GM15510 (cell line): Measurements from ENCODE around the gene NCKAP5.

Source experiments
- POLR2A ChIP-seq: IDR thresholded peaks from 3 replicates; pipeline ENCODE4 v1.6.1; 2011; ENCODE audit warnings: borderline replicate concordance; ENCODE audit not compliant: insufficient read length; ENCODE audit errors: extremely low read depth

NCKAP5 gene

DNA sequence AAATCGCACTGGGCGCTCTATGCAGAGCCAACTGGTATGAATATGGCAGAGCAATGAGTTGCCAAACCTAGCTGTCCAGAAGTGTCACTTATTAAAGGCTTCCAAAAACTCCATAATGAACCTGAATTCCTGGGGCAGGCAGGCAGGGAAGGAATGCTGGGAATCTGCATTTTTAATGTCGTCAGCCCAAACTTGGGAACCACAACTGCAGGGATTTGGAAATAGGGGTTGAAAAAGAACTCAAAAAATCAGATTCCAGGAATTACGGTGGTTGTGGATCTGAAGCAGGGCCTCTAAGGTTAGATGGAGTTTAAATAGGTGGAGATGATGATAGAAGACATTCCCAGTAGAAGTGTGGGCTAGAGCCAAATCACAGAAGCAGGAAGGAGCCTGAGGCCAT is 15.0 kb downstream of the NCKAP5 start:
- no peak for TF ChIP-seq POLR2A

DNA sequence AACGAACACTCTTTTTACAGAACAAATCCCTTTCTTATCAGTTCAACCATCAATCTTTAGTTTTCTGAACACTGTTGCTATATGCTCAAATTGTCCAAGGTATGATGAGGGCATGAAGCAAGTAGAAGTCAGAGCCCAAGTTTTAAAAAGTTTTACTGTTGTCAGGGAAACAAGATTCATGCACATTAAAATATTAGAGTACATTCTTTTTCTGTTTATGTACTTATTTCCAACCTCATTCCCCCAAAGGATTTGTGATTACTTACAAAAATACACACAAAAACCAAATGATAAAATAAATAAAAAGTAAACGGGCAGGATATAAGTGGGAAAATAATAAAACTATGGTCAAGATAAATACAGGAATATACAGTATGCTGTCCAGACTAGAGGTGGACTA is 15.4 kb downstream of the NCKAP5 start:
- TF ChIP-seq POLR2A, result no peak

DNA sequence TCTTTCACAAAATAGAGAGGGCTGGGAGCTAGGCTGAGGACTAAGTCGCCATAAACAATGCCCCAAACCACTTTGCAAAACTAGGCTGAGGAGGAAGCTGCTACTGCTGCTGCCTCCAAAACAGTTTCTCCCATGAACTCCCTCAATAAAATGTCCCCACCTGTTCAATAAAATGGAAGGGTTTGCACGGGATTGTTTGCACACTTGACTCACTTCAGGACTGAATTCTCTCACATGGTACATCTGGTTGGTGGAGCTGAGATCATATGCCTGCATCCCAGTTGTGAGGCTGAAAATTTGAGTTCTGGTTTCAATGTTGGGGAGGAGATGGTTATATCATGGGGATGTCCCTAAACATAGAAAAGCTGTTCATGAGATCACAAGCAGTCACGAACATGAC is 26.5 kb downstream of the NCKAP5 start:
- TF ChIP-seq POLR2A, result no peak

DNA sequence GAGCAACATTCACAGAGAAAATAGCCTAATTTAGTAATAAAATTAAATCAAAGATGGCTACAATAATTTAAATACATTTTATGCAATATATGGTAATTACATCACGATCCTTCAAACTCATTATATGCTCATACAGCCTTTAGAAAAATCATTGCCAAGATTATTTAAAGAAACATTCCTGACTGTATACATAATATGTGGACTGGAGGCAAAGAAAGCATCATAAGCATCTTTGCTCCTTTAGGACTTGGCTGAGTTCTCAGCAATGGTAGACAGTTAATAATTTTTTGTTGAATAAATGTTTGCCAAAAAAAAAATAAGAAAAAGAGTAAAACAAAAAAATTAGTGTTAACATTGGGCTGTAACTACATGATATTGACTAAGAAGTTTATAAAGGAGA is 26.9 kb downstream of the NCKAP5 start:
- no peak for TF ChIP-seq POLR2A

DNA sequence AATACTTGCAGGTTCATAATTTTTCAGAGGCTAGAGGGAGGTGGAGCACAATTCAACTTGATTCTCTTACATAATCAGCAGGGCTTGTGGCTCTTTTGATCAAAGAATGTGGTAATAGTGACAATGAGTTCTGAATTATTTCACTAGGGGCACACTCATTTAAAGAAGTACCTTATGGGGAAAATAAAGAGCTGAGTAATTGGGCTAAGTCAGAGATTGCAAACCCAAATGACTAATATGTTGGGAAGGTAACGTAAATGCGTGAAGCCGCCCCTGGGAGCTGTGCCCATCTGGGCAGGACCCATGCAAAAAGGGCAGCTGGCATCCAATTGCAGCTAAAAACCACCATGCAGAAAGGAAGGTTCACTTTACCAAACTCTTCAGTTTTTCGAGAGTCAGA is 35.3 kb downstream of the NCKAP5 start:
- no peak for TF ChIP-seq POLR2A

DNA sequence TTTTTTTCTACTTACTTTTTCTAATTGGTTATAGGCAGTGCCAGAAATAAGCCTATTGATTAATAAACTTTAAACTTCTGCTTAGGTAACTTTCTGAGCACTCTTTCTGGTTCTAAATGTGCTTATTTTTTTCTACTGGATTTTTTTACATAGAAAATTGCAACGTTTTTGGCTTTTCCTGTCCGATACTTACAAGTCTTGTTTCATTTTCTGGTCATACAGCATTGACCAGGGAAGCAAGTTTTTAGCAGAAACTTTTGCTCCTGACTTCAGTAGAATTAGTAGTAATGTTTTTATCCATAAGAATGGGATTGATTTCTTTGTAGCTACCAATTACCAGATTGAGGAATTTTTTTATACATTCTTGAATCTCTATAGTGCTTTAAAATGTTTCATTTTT is 36.9 kb downstream of the NCKAP5 start:
- TF ChIP-seq POLR2A, result no peak

GRCh38 chr2:133530645-133531044 is 37.6 kb downstream of the NCKAP5 start:
- TF ChIP-seq POLR2A, result no peak

DNA sequence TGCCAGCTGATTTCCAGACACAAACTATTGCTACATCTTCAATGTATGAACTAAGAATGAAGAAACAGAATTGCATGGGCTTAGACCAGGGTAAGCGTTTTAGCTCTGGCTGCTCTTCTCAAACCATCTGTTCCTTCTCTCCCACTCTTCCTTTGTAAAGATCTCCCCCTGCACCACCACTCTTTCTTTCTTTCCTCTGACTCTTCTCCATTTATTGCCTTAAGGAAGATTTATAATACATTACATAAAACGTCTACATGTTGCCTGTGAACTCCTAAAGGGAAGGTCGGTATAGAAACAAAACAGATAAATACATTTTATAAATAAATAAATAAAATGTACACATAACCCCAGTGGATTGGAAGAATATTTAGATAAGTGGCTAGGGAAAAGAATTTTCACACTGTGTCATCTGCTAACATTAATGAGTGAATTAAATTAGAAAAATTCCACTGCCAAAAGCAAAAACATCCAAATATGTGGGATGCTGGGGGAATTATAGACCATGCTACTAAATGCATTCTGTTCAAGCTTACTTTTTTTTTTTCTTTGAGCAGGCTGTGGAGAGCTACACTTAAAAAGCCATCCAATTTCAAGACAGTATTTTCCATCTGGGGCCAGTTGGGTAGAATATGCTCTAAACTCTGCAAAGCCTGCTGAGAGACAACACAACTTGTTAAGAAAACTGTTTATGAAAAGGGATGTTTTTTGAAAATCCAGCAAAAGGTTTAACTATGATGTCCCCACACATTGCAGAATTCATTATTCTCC is 41.5 kb downstream of the NCKAP5 start:
- TF ChIP-seq POLR2A, result no peak

GRCh38 chr2:133525613-133526529 is 42.4 kb downstream of the NCKAP5 start:
- TF ChIP-seq POLR2A, result no peak

GRCh38 chr2:133525090-133525489 is 43.2 kb downstream of the NCKAP5 start:
- no peak for TF ChIP-seq POLR2A

GRCh38 chr2:133523406-133523805 is 44.9 kb downstream of the NCKAP5 start:
- no peak for TF ChIP-seq POLR2A

GRCh38 chr2:133522204-133522603 is 46.1 kb downstream of the NCKAP5 start:
- TF ChIP-seq POLR2A, result no peak

GRCh38 chr2:133521146-133521745 is 47.0 kb downstream of the NCKAP5 start:
- no peak for TF ChIP-seq POLR2A

DNA sequence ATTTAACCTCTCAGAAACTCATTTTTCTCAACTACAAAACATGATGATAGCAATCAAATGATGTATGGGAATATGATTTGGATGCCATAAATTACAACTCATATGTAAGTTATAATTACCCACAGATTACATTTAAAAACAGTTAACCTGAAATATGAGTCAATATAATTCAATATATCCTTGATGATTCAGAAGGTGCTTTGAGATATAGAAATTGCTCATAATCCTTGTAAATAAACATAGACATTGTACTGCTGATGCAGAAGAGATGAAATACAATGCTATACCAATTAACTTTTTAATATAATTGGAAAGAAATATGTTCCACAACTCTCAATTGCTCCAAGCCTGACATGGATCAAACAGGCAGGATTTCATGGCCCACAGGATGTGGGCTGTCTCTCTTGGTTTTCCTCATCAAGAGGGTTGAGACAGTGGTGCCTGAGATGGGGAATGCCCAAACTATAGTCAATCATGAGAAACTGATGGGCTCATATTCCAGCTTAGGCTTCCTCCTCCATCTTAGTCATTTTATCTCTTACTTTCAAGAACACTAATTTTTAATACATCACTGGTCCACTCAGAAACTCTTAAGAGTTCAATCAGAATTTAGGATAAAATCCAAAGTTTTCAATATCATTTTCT is 49.4 kb downstream of the NCKAP5 start:
- TF ChIP-seq POLR2A, result no peak

DNA sequence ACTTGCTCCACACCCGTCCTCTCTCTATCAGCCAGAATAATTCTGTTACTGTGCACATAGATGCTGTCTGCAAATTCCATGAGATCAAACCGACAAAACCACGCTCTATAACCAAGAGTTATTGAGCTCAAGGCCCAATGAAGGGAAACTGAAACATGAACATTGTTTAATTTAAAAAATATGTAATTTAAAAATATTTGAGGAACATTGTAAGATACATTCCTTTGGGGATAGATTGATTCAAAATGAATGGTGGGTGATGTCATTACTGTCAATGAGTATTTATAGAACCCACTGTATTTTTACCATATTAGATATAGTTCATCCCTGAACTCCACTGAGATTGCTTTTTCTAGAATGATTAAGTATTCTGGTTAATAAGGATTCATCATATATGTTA is 50.4 kb downstream of the NCKAP5 start:
- no peak for TF ChIP-seq POLR2A

DNA sequence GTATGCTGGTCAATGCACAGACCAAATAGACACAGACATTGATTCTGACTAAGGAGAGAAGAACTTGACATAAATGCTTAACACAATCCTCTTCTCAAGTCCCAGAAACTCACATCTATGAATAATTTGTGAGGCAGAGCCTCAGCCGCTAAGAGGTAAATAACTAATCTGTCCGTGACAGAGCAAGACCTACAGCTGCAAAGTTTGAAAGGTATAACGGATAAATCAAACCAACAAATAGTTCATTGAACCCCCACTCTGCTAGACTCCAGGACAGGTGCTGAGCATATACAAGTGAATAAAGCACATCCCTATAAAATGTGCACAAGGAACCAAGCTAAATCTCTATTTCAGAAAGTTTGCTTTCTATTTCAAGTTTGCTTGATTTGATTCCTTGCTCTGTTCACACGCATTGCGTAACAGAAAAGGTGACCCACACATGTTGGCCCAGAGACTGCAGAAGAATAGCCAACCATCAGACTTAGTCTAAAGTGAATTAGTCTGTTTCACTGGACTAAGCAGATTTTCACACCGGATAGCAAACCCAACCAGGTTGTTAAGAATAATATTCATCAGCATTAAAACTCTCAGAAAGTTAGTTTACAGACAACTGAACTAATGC is 51.7 kb downstream of the NCKAP5 start:
- TF ChIP-seq POLR2A, result no peak

DNA sequence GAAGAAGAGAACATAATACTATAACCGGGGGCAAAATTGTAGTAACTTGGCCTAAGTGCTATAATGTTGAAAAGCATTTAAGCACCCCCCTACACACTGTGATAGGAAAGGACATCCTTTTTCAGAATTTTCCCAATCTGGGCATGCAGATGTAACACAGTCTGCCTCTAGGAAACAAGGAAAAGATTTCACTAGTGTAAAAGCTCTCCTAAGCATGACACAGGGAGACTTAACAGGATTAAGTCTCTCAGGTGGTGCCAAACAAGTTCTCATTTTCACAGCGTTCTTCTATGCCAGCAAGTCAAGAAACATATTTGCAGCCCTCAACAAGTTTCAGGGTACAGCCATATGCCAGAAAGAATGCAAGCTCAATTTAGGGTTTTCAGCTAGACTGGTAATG is 53.0 kb downstream of the NCKAP5 start:
- TF ChIP-seq POLR2A, result no peak
